ENCODE results near the gene NR3C2.

NR3C2 gene

GRCh38 chr4:148405161-148405893, 36.9 kb downstream of the NR3C2 start:
- H3K4me1 ChIP-seq (ENCODE audit: control insufficient read depth, insufficient read depth, low read length) = no peaks in the 10 kb centered on the region
- no peak for DNase-seq (ENCODE audit: low read depth, low spot score)
- no peaks in the 10 kb centered on the region for H3K9me3 ChIP-seq (ENCODE audit: control insufficient read depth, insufficient read depth, low read length)
- no peak overlapping the region for H3K27ac ChIP-seq (ENCODE audit: low read length)
- no peak overlapping the region for H3K4me3 ChIP-seq (ENCODE audit: low read length)
- H3K36me3 ChIP-seq (ENCODE audit: control insufficient read depth, insufficient read depth, low read length) = no peaks in the 10 kb centered on the region
- WGBS (ENCODE audit: insufficient coverage, insufficient read length) = no CpG with 5 or more reads among the region's 5 CpGs
- no peaks in the 10 kb centered on the region for H3K27me3 ChIP-seq (ENCODE audit: control insufficient read depth, insufficient read depth, low read length)

DNA sequence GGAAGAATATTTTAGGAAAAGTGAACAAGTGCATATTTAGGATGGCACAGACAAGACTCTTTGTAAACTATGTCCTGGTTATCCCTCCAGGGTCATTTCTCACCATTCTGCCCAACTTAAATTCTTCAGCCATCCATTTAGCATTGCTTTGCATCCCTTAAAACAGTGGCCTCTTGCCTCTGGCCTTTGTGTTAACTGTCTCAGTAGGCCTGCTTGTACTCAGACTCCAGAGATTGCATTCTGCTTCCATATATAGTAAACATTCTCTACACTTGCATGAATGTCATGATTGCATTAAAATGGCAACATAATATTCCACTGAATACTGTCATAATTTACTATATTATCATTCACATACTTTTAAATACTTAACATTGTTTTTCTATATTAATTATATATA, 43.2 kb downstream of the NR3C2 start:
- no peaks in the 10 kb centered on the region for H3K36me3 ChIP-seq (ENCODE audit: control insufficient read depth, insufficient read depth, low read length)
- H3K4me1 ChIP-seq (ENCODE audit: control insufficient read depth, insufficient read depth, low read length) = peaks cover 1% of the 10 kb centered on the region; the same call in 1 of the 2 replicates
- no peaks in the 10 kb centered on the region for H3K27me3 ChIP-seq (ENCODE audit: control insufficient read depth, insufficient read depth, low read length)
- H3K27ac ChIP-seq (ENCODE audit: low read length) = no peak overlapping the region
- H3K9me3 ChIP-seq (ENCODE audit: control insufficient read depth, insufficient read depth, low read length) = no peaks in the 10 kb centered on the region
- no peak overlapping the region for H3K4me3 ChIP-seq (ENCODE audit: low read length)
- DNase-seq (ENCODE audit: low read depth, low spot score) = no peak

DNA sequence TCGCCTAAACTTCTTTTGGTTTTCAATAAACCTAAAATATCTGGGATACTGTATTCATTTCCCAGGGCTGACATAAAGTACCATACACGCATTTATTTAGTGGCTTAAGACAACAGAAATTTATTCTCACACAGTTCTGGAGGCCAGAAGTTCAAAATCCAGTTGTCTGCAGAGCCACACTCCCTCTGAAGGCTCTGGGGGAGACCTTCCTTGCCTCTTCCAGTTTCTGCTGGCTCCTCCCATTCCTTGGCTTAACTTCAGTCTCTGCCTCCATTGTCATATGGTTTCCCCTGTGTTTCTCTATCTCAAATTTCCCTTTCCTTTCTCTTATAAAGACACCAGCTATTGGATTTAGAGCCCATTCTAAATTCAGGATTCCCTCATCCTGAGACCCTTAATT, 44.4 kb downstream of the NR3C2 start:
- no peaks in the 10 kb centered on the region for H3K27me3 ChIP-seq (ENCODE audit: control insufficient read depth, insufficient read depth, low read length)
- DNase-seq (ENCODE audit: low read depth, low spot score) = no peak
- no peak overlapping the region for H3K27ac ChIP-seq (ENCODE audit: low read length)
- H3K36me3 ChIP-seq (ENCODE audit: control insufficient read depth, insufficient read depth, low read length) = no peaks in the 10 kb centered on the region
- peaks cover 1% of the 10 kb centered on the region; the same call in 1 of the 2 replicates for H3K4me1 ChIP-seq (ENCODE audit: control insufficient read depth, insufficient read depth, low read length)
- no peaks in the 10 kb centered on the region for H3K9me3 ChIP-seq (ENCODE audit: control insufficient read depth, insufficient read depth, low read length)
- WGBS (ENCODE audit: insufficient coverage, insufficient read length) = no CpG with 5 or more reads among the region's 2 CpGs
- H3K4me3 ChIP-seq (ENCODE audit: low read length) = no peak overlapping the region

GRCh38 chr4:148396986-148397673, 45.1 kb downstream of the NR3C2 start:
- Histone ChIP-seq H3K27me3 (ENCODE audit: control insufficient read depth, insufficient read depth, low read length) (no peaks in the 10 kb centered on the region), H3K4me3 (ENCODE audit: low read length) (no peak overlapping the region), H3K27ac (ENCODE audit: low read length) (no peak overlapping the region), H3K4me1 (ENCODE audit: control insufficient read depth, insufficient read depth, low read length) (peaks cover 1% of the 10 kb centered on the region; the same call in 1 of the 2 replicates), H3K9me3 (ENCODE audit: control insufficient read depth, insufficient read depth, low read length) (no peaks in the 10 kb centered on the region), H3K36me3 (ENCODE audit: control insufficient read depth, insufficient read depth, low read length) (no peaks in the 10 kb centered on the region)
- DNase-seq (ENCODE audit: low read depth, low spot score) = no peak
- no CpG with 5 or more reads among the region's 3 CpGs for WGBS (ENCODE audit: insufficient coverage, insufficient read length)

DNA sequence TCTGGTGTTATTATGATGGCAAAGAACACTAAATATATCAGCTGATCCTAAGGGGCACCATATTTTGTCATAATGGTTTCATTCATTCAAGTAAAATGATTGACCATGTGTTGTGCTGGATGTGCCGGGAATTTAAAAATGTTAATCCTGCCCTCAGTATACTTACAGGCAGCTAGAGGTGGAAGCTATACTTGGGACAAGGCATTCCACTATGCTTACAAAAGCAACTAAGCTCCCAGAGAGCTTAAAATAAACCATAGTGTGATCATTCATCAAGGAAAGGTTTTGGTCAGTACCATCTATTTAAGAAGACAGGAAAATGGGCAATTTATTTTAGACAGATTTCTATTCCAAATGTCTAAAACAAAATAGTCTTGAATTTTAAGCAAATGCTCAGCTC, 46.4 kb downstream of the NR3C2 start:
- peaks cover 1% of the 10 kb centered on the region; the same call in 1 of the 2 replicates for H3K4me1 ChIP-seq (ENCODE audit: control insufficient read depth, insufficient read depth, low read length)
- WGBS (ENCODE audit: insufficient coverage, insufficient read length) = no CpG with 5 or more reads among the region's 1 CpG
- no peak overlapping the region for H3K27ac ChIP-seq (ENCODE audit: low read length)
- H3K9me3 ChIP-seq (ENCODE audit: control insufficient read depth, insufficient read depth, low read length) = no peaks in the 10 kb centered on the region
- DNase-seq (ENCODE audit: low read depth, low spot score) = no peak
- no peaks in the 10 kb centered on the region for H3K27me3 ChIP-seq (ENCODE audit: control insufficient read depth, insufficient read depth, low read length)
- H3K36me3 ChIP-seq (ENCODE audit: control insufficient read depth, insufficient read depth, low read length) = no peaks in the 10 kb centered on the region
- no peak overlapping the region for H3K4me3 ChIP-seq (ENCODE audit: low read length)

DNA sequence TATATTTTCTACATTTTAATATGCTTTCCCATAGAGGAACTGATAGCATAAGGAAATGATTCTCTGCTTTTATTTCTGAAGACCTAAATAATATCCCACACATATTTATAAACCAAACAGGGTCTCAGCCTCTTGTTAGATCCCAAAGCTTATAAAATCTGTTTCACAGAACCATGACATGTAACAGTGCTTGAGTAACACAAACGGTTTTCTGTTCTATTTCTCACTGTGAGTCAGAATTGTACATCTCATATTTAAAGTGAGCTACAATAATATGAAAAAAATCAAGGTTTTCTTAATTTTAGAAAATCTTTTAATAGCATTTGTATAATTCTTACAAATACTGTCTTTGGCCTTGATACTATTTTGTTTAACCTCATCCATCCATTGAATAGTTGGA, 51.2 kb downstream of the NR3C2 start:
- Histone ChIP-seq H3K9me3 (ENCODE audit: control insufficient read depth, insufficient read depth, low read length) (no peaks in the 10 kb centered on the region), H3K36me3 (ENCODE audit: control insufficient read depth, insufficient read depth, low read length) (no peaks in the 10 kb centered on the region), H3K4me3 (ENCODE audit: low read length) (no peak overlapping the region), H3K27ac (ENCODE audit: low read length) (no peak overlapping the region), H3K4me1 (ENCODE audit: control insufficient read depth, insufficient read depth, low read length) (no peaks in the 10 kb centered on the region), H3K27me3 (ENCODE audit: control insufficient read depth, insufficient read depth, low read length) (no peaks in the 10 kb centered on the region)
- DNase-seq (ENCODE audit: low read depth, low spot score) = no peak
- WGBS (ENCODE audit: insufficient coverage, insufficient read length) = no CpG with 5 or more reads among the region's 1 CpG

DNA sequence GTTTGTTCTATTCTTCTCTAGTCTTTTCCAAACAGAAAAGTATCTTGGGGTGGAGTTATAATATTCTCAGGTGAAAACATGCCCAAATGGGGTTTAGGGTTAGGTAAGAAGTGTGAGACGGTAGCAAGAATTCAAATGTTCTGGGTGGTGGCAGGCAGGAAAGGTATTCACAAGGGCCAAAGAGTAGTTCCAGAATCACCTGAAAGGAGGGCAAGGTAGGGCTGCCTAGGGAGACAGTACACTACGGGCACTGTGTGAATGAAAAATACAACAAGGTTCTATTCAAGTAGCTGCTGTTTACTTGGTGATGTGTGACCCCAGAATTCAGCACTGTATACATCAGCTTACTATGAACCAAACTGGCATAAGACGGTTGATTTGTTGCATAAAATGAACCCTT, 51.9 kb downstream of the NR3C2 start:
- H3K27me3 ChIP-seq (ENCODE audit: control insufficient read depth, insufficient read depth, low read length) = no peaks in the 10 kb centered on the region
- DNase-seq (ENCODE audit: low read depth, low spot score) = no peak
- peaks cover 3% of the 10 kb centered on the region; the same call in 1 of the 2 replicates for H3K4me1 ChIP-seq (ENCODE audit: control insufficient read depth, insufficient read depth, low read length)
- no CpG with 5 or more reads among the region's 3 CpGs for WGBS (ENCODE audit: insufficient coverage, insufficient read length)
- no peaks in the 10 kb centered on the region; the same call in 1 of the 2 replicates for H3K36me3 ChIP-seq (ENCODE audit: control insufficient read depth, insufficient read depth, low read length)
- H3K9me3 ChIP-seq (ENCODE audit: control insufficient read depth, insufficient read depth, low read length) = no peaks in the 10 kb centered on the region
- no peak overlapping the region for H3K4me3 ChIP-seq (ENCODE audit: low read length)
- H3K27ac ChIP-seq (ENCODE audit: low read length) = no peak overlapping the region

GRCh38 chr4:148380291-148380690, 61.9 kb downstream of the NR3C2 start:
- no peak overlapping the region for H3K4me3 ChIP-seq (ENCODE audit: low read length)
- no peak overlapping the region for H3K27ac ChIP-seq (ENCODE audit: low read length)
- H3K27me3 ChIP-seq (ENCODE audit: control insufficient read depth, insufficient read depth, low read length) = no peaks in the 10 kb centered on the region
- no CpG with 5 or more reads among the region's 4 CpGs for WGBS (ENCODE audit: insufficient coverage, insufficient read length)
- no peaks in the 10 kb centered on the region for H3K9me3 ChIP-seq (ENCODE audit: control insufficient read depth, insufficient read depth, low read length)
- no peaks in the 10 kb centered on the region for H3K4me1 ChIP-seq (ENCODE audit: control insufficient read depth, insufficient read depth, low read length)
- H3K36me3 ChIP-seq (ENCODE audit: control insufficient read depth, insufficient read depth, low read length) = no peaks in the 10 kb centered on the region
- no peak for DNase-seq (ENCODE audit: low read depth, low spot score)

DNA sequence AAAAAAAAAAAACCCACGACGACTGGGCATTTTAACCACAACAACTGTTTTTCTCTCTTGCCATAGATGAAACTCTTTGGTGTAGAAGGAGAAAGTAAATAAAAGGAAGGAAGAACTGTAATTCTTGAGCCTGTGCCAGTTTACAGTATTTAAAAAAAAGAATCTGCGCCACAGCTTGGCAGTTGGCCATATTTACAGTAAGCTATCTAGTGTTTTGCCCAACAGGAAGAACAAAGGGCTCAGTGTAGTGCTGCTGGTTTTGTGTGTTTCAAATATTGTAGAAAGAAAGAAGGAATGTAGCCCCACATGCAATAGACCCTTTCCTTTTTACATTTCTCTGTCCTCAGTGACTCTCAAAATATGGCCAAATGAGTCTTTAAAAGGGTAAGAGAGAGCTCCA, 66.1 kb downstream of the NR3C2 start:
- no CpG with 5 or more reads among the region's 3 CpGs for WGBS (ENCODE audit: insufficient coverage, insufficient read length)
- H3K4me1 ChIP-seq (ENCODE audit: control insufficient read depth, insufficient read depth, low read length) = no peaks in the 10 kb centered on the region
- H3K27me3 ChIP-seq (ENCODE audit: control insufficient read depth, insufficient read depth, low read length) = no peaks in the 10 kb centered on the region
- no peak overlapping the region for H3K4me3 ChIP-seq (ENCODE audit: low read length)
- H3K9me3 ChIP-seq (ENCODE audit: control insufficient read depth, insufficient read depth, low read length) = no peaks in the 10 kb centered on the region
- DNase-seq (ENCODE audit: low read depth, low spot score) = no peak
- no peak overlapping the region for H3K27ac ChIP-seq (ENCODE audit: low read length)
- no peaks in the 10 kb centered on the region for H3K36me3 ChIP-seq (ENCODE audit: control insufficient read depth, insufficient read depth, low read length)

GRCh38 chr4:148375584-148375983, 66.6 kb downstream of the NR3C2 start:
- no peak overlapping the region for H3K27ac ChIP-seq (ENCODE audit: low read length)
- H3K27me3 ChIP-seq (ENCODE audit: control insufficient read depth, insufficient read depth, low read length) = no peaks in the 10 kb centered on the region
- no peaks in the 10 kb centered on the region for H3K9me3 ChIP-seq (ENCODE audit: control insufficient read depth, insufficient read depth, low read length)
- no peaks in the 10 kb centered on the region for H3K36me3 ChIP-seq (ENCODE audit: control insufficient read depth, insufficient read depth, low read length)
- no peak for DNase-seq (ENCODE audit: low read depth, low spot score)
- 100% methylated on average over 1 of the region's 3 CpGs for WGBS (ENCODE audit: insufficient coverage, insufficient read length)
- H3K4me3 ChIP-seq (ENCODE audit: low read length) = no peak overlapping the region
- no peaks in the 10 kb centered on the region for H3K4me1 ChIP-seq (ENCODE audit: control insufficient read depth, insufficient read depth, low read length)

DNA sequence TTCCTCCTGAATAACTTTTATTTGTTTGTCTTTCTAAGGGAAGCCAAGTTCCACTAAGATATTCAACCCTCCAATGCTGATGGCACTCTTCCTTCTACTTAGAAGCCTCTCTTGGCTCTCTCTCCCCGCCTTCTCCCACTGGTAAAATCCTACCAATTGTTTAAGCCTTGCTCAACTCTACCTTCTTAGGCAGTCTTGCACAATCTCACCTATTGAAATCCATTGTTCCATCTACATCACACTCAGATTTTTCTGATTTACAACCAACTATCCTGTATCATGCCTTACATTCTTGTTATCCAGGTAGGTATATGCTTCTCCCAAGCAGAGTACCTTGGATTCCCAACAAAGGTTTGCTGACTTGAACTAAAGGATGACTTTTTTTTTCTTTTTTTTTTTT, 69.1 kb downstream of the NR3C2 start:
- H3K27ac ChIP-seq (ENCODE audit: low read length) = no peak overlapping the region
- H3K36me3 ChIP-seq (ENCODE audit: control insufficient read depth, insufficient read depth, low read length) = no peaks in the 10 kb centered on the region
- WGBS (ENCODE audit: insufficient coverage, insufficient read length) = no CpG with 5 or more reads among the region's 1 CpG
- H3K4me1 ChIP-seq (ENCODE audit: control insufficient read depth, insufficient read depth, low read length) = no peaks in the 10 kb centered on the region
- H3K9me3 ChIP-seq (ENCODE audit: control insufficient read depth, insufficient read depth, low read length) = no peaks in the 10 kb centered on the region
- DNase-seq (ENCODE audit: low read depth, low spot score) = no peak
- no peak overlapping the region for H3K4me3 ChIP-seq (ENCODE audit: low read length)
- H3K27me3 ChIP-seq (ENCODE audit: control insufficient read depth, insufficient read depth, low read length) = no peaks in the 10 kb centered on the region
